HG03442 (cell line): ENCODE data around the gene PLPP7.

Experiments used
- ATAC-seq: cut with Tn5 transposase; IDR thresholded peaks from one replicate; pipeline ENCODE4 v1.9.1; 2021; ENCODE audit warnings: mild to moderate bottlenecking, moderate library complexity; ENCODE audit not compliant: unreplicated experiment

The PLPP7 gene

GRCh38 chr9:131302244-131303075, 12.9 kb downstream of the PLPP7 start:
- no peak for ATAC-seq

GRCh38 chr9:131303381-131304321, 14.1 kb downstream of the PLPP7 start:
- ATAC-seq, result no peak

- ATAC-seq, result no peak
Observed at GRCh38 chr9:131304676-131305355, 15.3 kb downstream of the PLPP7 start.

- ATAC-seq, result no peak
Observed at GRCh38 chr9:131306397-131307004, 17.0 kb downstream of the PLPP7 start.

GRCh38 chr9:131307974-131308373, 18.5 kb downstream of the PLPP7 start:
- ATAC-seq, result no peak

GRCh38 chr9:131308452-131308851, 18.9 kb downstream of the PLPP7 start:
- ATAC-seq, result no peak

- no peak for ATAC-seq
Observed at GRCh38 chr9:131308906-131309529, 19.5 kb downstream of the PLPP7 start.

GRCh38 chr9:131309530-131310276, 20.2 kb downstream of the PLPP7 start:
- ATAC-seq, result no peak

GRCh38 chr9:131310833-131311554, 21.5 kb downstream of the PLPP7 start:
- no peak for ATAC-seq

- no peak for ATAC-seq
Observed at GRCh38 chr9:131312246-131312645, 22.7 kb downstream of the PLPP7 start.

GRCh38 chr9:131312822-131313770, 23.6 kb downstream of the PLPP7 start:
- ATAC-seq, result no peak

- ATAC-seq, result no peak
Observed at GRCh38 chr9:131318231-131319085, 28.9 kb downstream of the PLPP7 start.

GRCh38 chr9:131319486-131319885, 30.0 kb downstream of the PLPP7 start:
- ATAC-seq, result no peak

- ATAC-seq, result no peak
Observed at GRCh38 chr9:131320031-131320685, 30.6 kb downstream of the PLPP7 start.

- no peak for ATAC-seq
Observed at GRCh38 chr9:131323629-131324028, 34.1 kb downstream of the PLPP7 start.
